Measurements from ENCODE around the gene AKAP13. TPM values are rescaled to one million over a fixed set of nuclear protein-coding genes. Genes with fewer than 3 reads are reported as not detected.

Gene AKAP13
- total RNA-seq, 1 experiment from 2014 or later: 54.5 TPM

GRCh38 chr15:85757073-85757938 is 376.9 kb downstream of the AKAP13 start:
- Histone ChIP-seq H3K4me3 (ENCODE audit: low read depth, low read length, poor library complexity, severe bottlenecking) (no peak overlapping the region), H3K9me3 (ENCODE audit: low read depth, low read length, poor library complexity, severe bottlenecking) (no peaks in the 10 kb centered on the region), H3K36me3 (ENCODE audit: insufficient read depth, low read length, poor library complexity, severe bottlenecking) (no peaks in the 10 kb centered on the region), H3K27me3 (replicated peaks; ENCODE audit: insufficient read depth, low read depth, low read length, poor library complexity) (no peaks in the 10 kb centered on the region), H3K4me1 (ENCODE audit: insufficient read depth, low read length, poor library complexity, severe bottlenecking) (no peaks in the 10 kb centered on the region), H3K27ac (ENCODE audit: low read depth, low read length, poor library complexity, severe bottlenecking) (no peak overlapping the region)
- intact Hi-C loops (cut with micrococcal nuclease; ENCODE audit: unreplicated experiment): no loop called here
- CTCF ChIA-PET: no interaction called here
- no TSS peak for BruUV-seq (replicated peaks)
- no peak for TF ChIP-seq CTCF (conservative IDR thresholded peaks at IDR 0.05; ENCODE audit: low read depth, low read length)
- no peak for TF ChIP-seq EZH2 (IDR thresholded peaks at IDR 0.05; ENCODE audit: borderline replicate concordance, low read depth, low read length, poor library complexity, severe bottlenecking)
- POLR2A ChIA-PET (ENCODE audit: low non-redundant PET): no interaction called here
- DNase-seq (ENCODE audit: low spot score): no peak

GRCh38 chr15:85757939-85758654 is 377.7 kb downstream of the AKAP13 start:
- POLR2A ChIA-PET (ENCODE audit: low non-redundant PET): no interaction called here
- no peak for TF ChIP-seq EZH2 (IDR thresholded peaks at IDR 0.05; ENCODE audit: borderline replicate concordance, low read depth, low read length, poor library complexity, severe bottlenecking)
- TF ChIP-seq CTCF (conservative IDR thresholded peaks at IDR 0.05; ENCODE audit: low read depth, low read length): no peak
- H3K36me3 ChIP-seq (ENCODE audit: insufficient read depth, low read length, poor library complexity, severe bottlenecking): no peaks in the 10 kb centered on the region
- no peaks in the 10 kb centered on the region for H3K27me3 ChIP-seq (replicated peaks; ENCODE audit: insufficient read depth, low read depth, low read length, poor library complexity)
- CTCF ChIA-PET: no interaction called here
- intact Hi-C loops (cut with micrococcal nuclease; ENCODE audit: unreplicated experiment): no loop called here
- no TSS peak for BruUV-seq (replicated peaks)
- no peaks in the 10 kb centered on the region for H3K4me1 ChIP-seq (ENCODE audit: insufficient read depth, low read length, poor library complexity, severe bottlenecking)
- no peak overlapping the region for H3K27ac ChIP-seq (ENCODE audit: low read depth, low read length, poor library complexity, severe bottlenecking)
- H3K4me3 ChIP-seq (ENCODE audit: low read depth, low read length, poor library complexity, severe bottlenecking): no peak overlapping the region
- DNase-seq (ENCODE audit: low spot score): no peak
- H3K9me3 ChIP-seq (ENCODE audit: low read depth, low read length, poor library complexity, severe bottlenecking): no peaks in the 10 kb centered on the region

- CTCF ChIA-PET: no interaction called here
- no peaks in the 10 kb centered on the region for H3K9me3 ChIP-seq (ENCODE audit: low read depth, low read length, poor library complexity, severe bottlenecking)
- BruUV-seq (replicated peaks): no TSS peak
- no peak for TF ChIP-seq CTCF (conservative IDR thresholded peaks at IDR 0.05; ENCODE audit: low read depth, low read length)
- no peak for TF ChIP-seq EZH2 (IDR thresholded peaks at IDR 0.05; ENCODE audit: borderline replicate concordance, low read depth, low read length, poor library complexity, severe bottlenecking)
- intact Hi-C loops (cut with micrococcal nuclease; ENCODE audit: unreplicated experiment): no loop called here
- no peaks in the 10 kb centered on the region for H3K4me1 ChIP-seq (ENCODE audit: insufficient read depth, low read length, poor library complexity, severe bottlenecking)
- no peaks in the 10 kb centered on the region for H3K27me3 ChIP-seq (replicated peaks; ENCODE audit: insufficient read depth, low read depth, low read length, poor library complexity)
- POLR2A ChIA-PET (ENCODE audit: low non-redundant PET): no interaction called here
- no peak overlapping the region for H3K4me3 ChIP-seq (ENCODE audit: low read depth, low read length, poor library complexity, severe bottlenecking)
- no peak overlapping the region for H3K27ac ChIP-seq (ENCODE audit: low read depth, low read length, poor library complexity, severe bottlenecking)
- H3K36me3 ChIP-seq (ENCODE audit: insufficient read depth, low read length, poor library complexity, severe bottlenecking): no peaks in the 10 kb centered on the region
- DNase-seq (ENCODE audit: low spot score): no peak
These were observed 378.2 kb downstream of the AKAP13 start for GRCh38 chr15:85758655-85758978.

Data from A673 (cell line).